C4-2B (cell line): Measurements from ENCODE around the gene FAAP100.

Experiments used
- H3K27ac ChIP-seq: fragments of 450-650 bp; 2 replicates; pipeline ENCODE4 v1.5.1; 2017
- ZFX ChIP-seq: fragments of 450-650 bp; IDR thresholded peaks from 2 replicates; pipeline ENCODE4 v1.6.1; 2017
- TF ChIP-seq, protein P1 (sequence below): fragments of 450-650 bp; conservative IDR thresholded peaks from 2 replicates; pipeline ENCODE4 v1.5.1; 2017; ENCODE audit warnings: mild to moderate bottlenecking

FAAP100 gene

GRCh38 chr17:81579821-81580321 lies 27.7 kb upstream of the FAAP100 start:
- no peak for TF ChIP-seq ZFX
- TF ChIP-seq, protein P1, sequence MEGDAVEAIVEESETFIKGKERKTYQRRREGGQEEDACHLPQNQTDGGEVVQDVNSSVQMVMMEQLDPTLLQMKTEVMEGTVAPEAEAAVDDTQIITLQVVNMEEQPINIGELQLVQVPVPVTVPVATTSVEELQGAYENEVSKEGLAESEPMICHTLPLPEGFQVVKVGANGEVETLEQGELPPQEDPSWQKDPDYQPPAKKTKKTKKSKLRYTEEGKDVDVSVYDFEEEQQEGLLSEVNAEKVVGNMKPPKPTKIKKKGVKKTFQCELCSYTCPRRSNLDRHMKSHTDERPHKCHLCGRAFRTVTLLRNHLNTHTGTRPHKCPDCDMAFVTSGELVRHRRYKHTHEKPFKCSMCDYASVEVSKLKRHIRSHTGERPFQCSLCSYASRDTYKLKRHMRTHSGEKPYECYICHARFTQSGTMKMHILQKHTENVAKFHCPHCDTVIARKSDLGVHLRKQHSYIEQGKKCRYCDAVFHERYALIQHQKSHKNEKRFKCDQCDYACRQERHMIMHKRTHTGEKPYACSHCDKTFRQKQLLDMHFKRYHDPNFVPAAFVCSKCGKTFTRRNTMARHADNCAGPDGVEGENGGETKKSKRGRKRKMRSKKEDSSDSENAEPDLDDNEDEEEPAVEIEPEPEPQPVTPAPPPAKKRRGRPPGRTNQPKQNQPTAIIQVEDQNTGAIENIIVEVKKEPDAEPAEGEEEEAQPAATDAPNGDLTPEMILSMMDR: no peak
- no peak overlapping the region for H3K27ac ChIP-seq

GRCh38 chr17:81579298-81579697 lies 27.1 kb upstream of the FAAP100 start:
- TF ChIP-seq, protein P1: no peak
- no peak for TF ChIP-seq ZFX
- H3K27ac ChIP-seq: no peak overlapping the region

- TF ChIP-seq, protein P1: no peak
- no peak for TF ChIP-seq ZFX
- peak overlapping the region; percentile 90 for H3K27ac ChIP-seq
These were observed 26.5 kb upstream of the FAAP100 start for GRCh38 chr17:81578561-81579225.

GRCh38 chr17:81578038-81578441 lies 25.9 kb upstream of the FAAP100 start:
- peak overlapping the region; percentile 90 for H3K27ac ChIP-seq

DNA sequence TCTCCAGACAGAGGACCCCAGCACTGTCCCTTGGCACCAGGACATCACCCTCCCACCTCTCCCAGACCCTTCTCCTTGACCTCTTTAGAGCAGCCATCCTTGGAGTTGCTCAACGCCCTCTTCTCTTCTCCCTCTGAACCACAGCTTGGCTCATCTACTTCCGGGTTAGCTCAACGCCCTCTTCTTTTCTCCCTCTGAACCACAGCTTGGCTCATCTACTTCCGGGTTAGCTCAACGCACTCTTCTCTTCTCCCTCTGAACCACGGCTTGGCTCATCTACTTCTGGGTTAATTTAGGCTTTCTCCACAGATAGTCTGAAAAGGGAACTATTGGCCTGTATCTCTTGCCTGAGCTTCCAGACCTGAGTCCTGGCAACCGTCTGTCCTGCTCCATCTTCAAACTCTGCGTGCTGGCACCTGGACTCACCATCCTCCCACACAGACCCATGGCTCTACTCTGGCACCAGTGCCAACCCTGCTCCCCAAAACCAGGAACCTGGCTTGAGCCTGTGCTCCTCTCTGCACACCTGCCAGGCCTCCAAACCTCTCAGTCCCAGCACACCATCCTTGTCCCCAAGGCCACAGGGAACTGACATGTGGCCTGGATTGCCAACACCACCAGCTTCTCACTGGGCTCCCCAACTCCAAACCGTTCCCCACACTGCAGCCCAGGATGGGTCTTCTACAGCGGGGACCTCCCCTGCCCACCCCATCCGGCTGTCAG lies 25.3 kb upstream of the FAAP100 start:
- peak overlapping the region; percentile 90 for H3K27ac ChIP-seq
- TF ChIP-seq ZFX: no peak
- TF ChIP-seq, protein P1: no peak

More at GRCh38 chr17:81578038-81578441, 25.9 kb upstream of the FAAP100 start:
- no peak for TF ChIP-seq ZFX
- TF ChIP-seq, protein P1: no peak

GRCh38 chr17:81576621-81577277 lies 24.6 kb upstream of the FAAP100 start:
- H3K27ac ChIP-seq: peak overlapping the region; percentile 90
- TF ChIP-seq, protein P1: no peak
- TF ChIP-seq ZFX: no peak

- peak overlapping the region; percentile 90 for H3K27ac ChIP-seq
- TF ChIP-seq, protein P1: no peak
- no peak for TF ChIP-seq ZFX
These were observed 23.7 kb upstream of the FAAP100 start for GRCh38 chr17:81575836-81576235.
